ENCODE measurements around the gene ABCC9. TPM values are rescaled to one million over a fixed set of nuclear protein-coding genes. Genes with fewer than 3 reads are reported as not detected.

Gene ABCC9
- polyA plus RNA-seq, 1 experiment = 2.7 TPM

GRCh38 chr12:21851151-21851550 is 90.1 kb downstream of the ABCC9 start:
- TF ChIP-seq CTCF (IDR thresholded peaks at IDR 0.05; ENCODE audit: low read depth, low read length) = no peak
- CTCF ChIA-PET = no interaction called here
- POLR2A ChIA-PET = no interaction called here
- DNase-seq (ENCODE audit: low read depth, low spot score) = no peak
- H3K27ac ChIP-seq (ENCODE audit: low read depth, low read length) = no peak overlapping the region
- H3K4me3 ChIP-seq (ENCODE audit: low read depth, low read length) = no peak overlapping the region
- no peaks in the 10 kb centered on the region for H3K27me3 ChIP-seq (ENCODE audit: control insufficient read depth, insufficient read depth, low read length)
- no peaks in the 10 kb centered on the region for H3K9me3 ChIP-seq (ENCODE audit: control insufficient read depth, insufficient read depth, low read length)

GRCh38 chr12:21850419-21850818 is 90.8 kb downstream of the ABCC9 start:
- no peak for TF ChIP-seq CTCF (IDR thresholded peaks at IDR 0.05; ENCODE audit: low read depth, low read length)
- Histone ChIP-seq H3K9me3 (ENCODE audit: control insufficient read depth, insufficient read depth, low read length) (no peaks in the 10 kb centered on the region), H3K4me3 (ENCODE audit: low read depth, low read length) (no peak overlapping the region), H3K27ac (ENCODE audit: low read depth, low read length) (no peak overlapping the region), H3K27me3 (ENCODE audit: control insufficient read depth, insufficient read depth, low read length) (no peaks in the 10 kb centered on the region)
- no peak for DNase-seq (ENCODE audit: low read depth, low spot score)
- CTCF ChIA-PET = no interaction called here
- POLR2A ChIA-PET = no interaction called here

- ChIA-PET CTCF (interaction anchor here (0.8 kb wide), 1 partner anchor 16 kb away, joined by 3 read pairs; no protein-coding TSS in a partner anchor), POLR2A (no interaction called here)
- no peak for TF ChIP-seq CTCF (IDR thresholded peaks at IDR 0.05; ENCODE audit: low read depth, low read length)
- Histone ChIP-seq H3K27me3 (ENCODE audit: control insufficient read depth, insufficient read depth, low read length) (no peaks in the 10 kb centered on the region), H3K9me3 (ENCODE audit: control insufficient read depth, insufficient read depth, low read length) (no peaks in the 10 kb centered on the region), H3K27ac (ENCODE audit: low read depth, low read length) (no peak overlapping the region), H3K4me3 (ENCODE audit: low read depth, low read length) (no peak overlapping the region)
- no peak for DNase-seq (ENCODE audit: low read depth, low spot score)
These were observed 91.3 kb downstream of the ABCC9 start for GRCh38 chr12:21849878-21850277.

- H3K9me3 ChIP-seq (ENCODE audit: control insufficient read depth, insufficient read depth, low read length) = no peaks in the 10 kb centered on the region
- no peaks in the 10 kb centered on the region for H3K27me3 ChIP-seq (ENCODE audit: control insufficient read depth, insufficient read depth, low read length)
- POLR2A ChIA-PET = no interaction called here
- CTCF ChIA-PET = no interaction called here
- DNase-seq (ENCODE audit: low read depth, low spot score) = no peak
- no peak overlapping the region for H3K4me3 ChIP-seq (ENCODE audit: low read depth, low read length)
- H3K27ac ChIP-seq (ENCODE audit: low read depth, low read length) = no peak overlapping the region
- TF ChIP-seq CTCF (IDR thresholded peaks at IDR 0.05; ENCODE audit: low read depth, low read length) = no peak
These were observed 93.0 kb downstream of the ABCC9 start for GRCh38 chr12:21848192-21848591.

GRCh38 chr12:21843795-21844194 is 97.4 kb downstream of the ABCC9 start:
- ChIA-PET CTCF (no interaction called here), POLR2A (no interaction called here)
- Histone ChIP-seq H3K27me3 (ENCODE audit: control insufficient read depth, insufficient read depth, low read length) (no peaks in the 10 kb centered on the region), H3K27ac (ENCODE audit: low read depth, low read length) (no peak overlapping the region), H3K9me3 (ENCODE audit: control insufficient read depth, insufficient read depth, low read length) (no peaks in the 10 kb centered on the region), H3K4me3 (ENCODE audit: low read depth, low read length) (no peak overlapping the region)
- no peak for DNase-seq (ENCODE audit: low read depth, low spot score)
- no peak for TF ChIP-seq CTCF (IDR thresholded peaks at IDR 0.05; ENCODE audit: low read depth, low read length)
